ENCODE data around the gene ZFAND2B. TPM values are rescaled to one million over a fixed set of nuclear protein-coding genes. Genes with fewer than 3 reads are reported as not detected.

The ZFAND2B gene
- total RNA-seq, 1 experiment from 2014 or later: 31.4 TPM

DNA sequence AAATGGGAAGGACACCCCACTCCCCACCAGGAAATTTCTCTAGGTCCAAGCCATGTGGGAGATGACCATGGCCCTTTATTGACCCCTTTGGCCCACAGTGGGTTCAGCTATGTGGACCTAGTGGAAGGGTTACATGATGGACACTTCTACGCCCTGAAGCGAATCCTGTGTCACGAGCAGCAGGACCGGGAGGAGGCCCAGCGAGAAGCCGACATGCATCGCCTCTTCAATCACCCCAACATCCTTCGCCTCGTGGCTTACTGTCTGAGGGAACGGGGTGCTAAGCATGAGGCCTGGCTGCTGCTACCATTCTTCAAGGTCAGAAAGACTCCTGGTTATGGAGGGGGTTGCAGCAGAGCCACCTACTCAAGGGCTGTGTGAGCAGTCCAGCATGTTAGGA lies 40.0 kb downstream of the ZFAND2B start:
- H3K36me3 ChIP-seq (ENCODE audit: control insufficient read depth in 1 of 2, insufficient read depth in 2 of 2, low read length in 2 of 2): peaks cover 3 to 5% of the 10 kb centered on the region in 2 experiments; a peak in 2 of 4 replicates
- H3K9me3 ChIP-seq (ENCODE audit: control insufficient read depth in 1 of 2, insufficient read depth in 1 of 2, low read depth in 1 of 2, low read length in 2 of 2): no peaks in the 10 kb centered on the region
- H3K79me2 ChIP-seq (ENCODE audit: insufficient read depth, low read length): peaks cover 17% of the 10 kb centered on the region; the same call in 1 of the 2 replicates
- H3K9ac ChIP-seq (ENCODE audit: low read length): peak overlapping the region; percentile 82; the same call in 1 of the 2 replicates
- no peak overlapping the region for H2AFZ ChIP-seq (ENCODE audit: low read depth, low read length, poor library complexity, severe bottlenecking)
- H3K4me2 ChIP-seq (ENCODE audit: low read length): peak overlapping the region; percentile 87
- no TSS peak for BruUV-seq (replicated peaks)
- no peaks in the 10 kb centered on the region for H4K20me1 ChIP-seq (ENCODE audit: insufficient read depth)
- peaks cover 29 to 44% of the 10 kb centered on the region in 2 experiments for H3K4me1 ChIP-seq (ENCODE audit: control insufficient read depth in 1 of 2, insufficient read depth in 2 of 2, low read length in 2 of 2)
- H3K27me3 ChIP-seq (ENCODE audit: insufficient read depth, low read length): no peaks in the 10 kb centered on the region
- intact Hi-C loops (cut with micrococcal nuclease): no loop called here
- no peak for ATAC-seq
- peak overlapping the region; percentile 80 to 96 for H3K4me3 ChIP-seq (replicated peaks in 1 of 2; ENCODE audit: low read depth in 1 of 2, low read length in 2 of 2)
- POLR2A ChIA-PET: interaction anchor here (2.5 kb wide), 1 partner anchor 18 kb away, joined by 7 read pairs; the partner anchor contains the start of genes ANKZF1 and ATG9A
- DNase-seq (ENCODE audit: low read depth, low spot score): no peak
- TF ChIP-seq ZNF274 (IDR thresholded peaks at IDR 0.05; ENCODE audit: low read depth, low read length): no peak
- no peak for TF ChIP-seq ATF3 (IDR thresholded peaks at IDR 0.05)
- TF ChIP-seq EZH2 (IDR thresholded peaks at IDR 0.05): no peak
- RAD21 ChIA-PET (ENCODE audit: low non-redundant PET in 1 of 2, low total read pairs in 2 of 2, uncharacterized antibody in 2 of 2, unreplicated experiment in 2 of 2): no interaction called here
- CTCF ChIA-PET: interaction anchor here (1.0 to 2.6 kb wide), 3 partner anchors 33 to 349 kb away, joined by 3 to 19 read pairs (median 3); partner anchors contain the start of gene DNAJB2
- H3K27ac ChIP-seq (ENCODE audit: low read depth, low read length): no peak overlapping the region
- H3K9me2 ChIP-seq (ENCODE audit: insufficient read depth): no peaks in the 10 kb centered on the region

- Histone ChIP-seq H3K4me2 (ENCODE audit: low read length) (0 out of 2 replicates have a peak overlapping the region, but pooled peaks have one; percentile 69), H3K27ac (ENCODE audit: low read depth, low read length) (no peak overlapping the region), H3K9ac (ENCODE audit: low read length) (no peak overlapping the region), H4K20me1 (ENCODE audit: insufficient read depth) (no peaks in the 10 kb centered on the region), H3K79me2 (ENCODE audit: insufficient read depth, low read length) (peaks cover 31% of the 10 kb centered on the region; the same call in 1 of the 2 replicates), H3K4me3 (replicated peaks in 1 of 2; ENCODE audit: low read depth in 1 of 2, low read length in 2 of 2) (no peak overlapping the region), H3K9me2 (ENCODE audit: insufficient read depth) (no peaks in the 10 kb centered on the region), H2AFZ (ENCODE audit: low read depth, low read length, poor library complexity, severe bottlenecking) (no peak overlapping the region), H3K9me3 (ENCODE audit: control insufficient read depth in 1 of 2, insufficient read depth in 1 of 2, low read depth in 1 of 2, low read length in 2 of 2) (no peaks in the 10 kb centered on the region), H3K36me3 (ENCODE audit: control insufficient read depth in 1 of 2, insufficient read depth in 2 of 2, low read length in 2 of 2) (peaks cover 3 to 5% of the 10 kb centered on the region in 2 experiments; a peak in 2 of 4 replicates), H3K4me1 (ENCODE audit: control insufficient read depth in 1 of 2, insufficient read depth in 2 of 2, low read length in 2 of 2) (peaks cover 29 to 58% of the 10 kb centered on the region in 2 experiments), H3K27me3 (ENCODE audit: insufficient read depth, low read length) (no peaks in the 10 kb centered on the region)
- POLR2A ChIA-PET: no interaction called here
- CTCF ChIA-PET: interaction anchor here (0.6 to 2.8 kb wide), 5 partner anchors 29 to 140 kb away, joined by 3 to 14 read pairs (median 7); partner anchors contain the start of gene DNPEP
- RAD21 ChIA-PET (ENCODE audit: low non-redundant PET in 1 of 2, low total read pairs in 2 of 2, uncharacterized antibody in 2 of 2, unreplicated experiment in 2 of 2): no interaction called here
- ATAC-seq: no peak
- no TSS peak for BruUV-seq (replicated peaks)
- intact Hi-C loops (cut with micrococcal nuclease): no loop called here
- DNase-seq (ENCODE audit: low read depth, low spot score): no peak
- TF ChIP-seq SP1 (IDR thresholded peaks at IDR 0.05; ENCODE audit: low read depth) (no peak), MAX (IDR thresholded peaks at IDR 0.05) (no peak), EZH2phosphoT487 (IDR thresholded peaks at IDR 0.05; ENCODE audit: borderline replicate concordance) (no peak), ZFX (IDR thresholded peaks at IDR 0.05) (no peak), POLR2A (IDR thresholded peaks at IDR 0.05; ENCODE audit: borderline replicate concordance, extremely low read depth, insufficient read depth, insufficient read length) (no peak), FOSL1 (IDR thresholded peaks at IDR 0.05; ENCODE audit: low read depth) (no peak), ELF1 (IDR thresholded peaks at IDR 0.05; ENCODE audit: borderline replicate concordance, low read depth) (no peak), RAD21 (IDR thresholded peaks at IDR 0.05; ENCODE audit: low read depth) (no peak), POLR2AphosphoS5 (IDR thresholded peaks at IDR 0.05; ENCODE audit: low read depth, low read length) (no peak), ZNF274 (IDR thresholded peaks at IDR 0.05; ENCODE audit: low read depth, low read length) (no peak), JUND (IDR thresholded peaks at IDR 0.05) (no peak), CBX3 (IDR thresholded peaks at IDR 0.05; ENCODE audit: low read depth) (no peak), EGR1 (IDR thresholded peaks at IDR 0.05; ENCODE audit: low read depth) (no peak), YY1 (IDR thresholded peaks at IDR 0.05; ENCODE audit: extremely low read depth, insufficient replicate concordance, low read depth, low read length) (no peak), SRF (IDR thresholded peaks at IDR 0.05; ENCODE audit: low read depth) (no peak)
- TF ChIP-seq, protein P1, sequence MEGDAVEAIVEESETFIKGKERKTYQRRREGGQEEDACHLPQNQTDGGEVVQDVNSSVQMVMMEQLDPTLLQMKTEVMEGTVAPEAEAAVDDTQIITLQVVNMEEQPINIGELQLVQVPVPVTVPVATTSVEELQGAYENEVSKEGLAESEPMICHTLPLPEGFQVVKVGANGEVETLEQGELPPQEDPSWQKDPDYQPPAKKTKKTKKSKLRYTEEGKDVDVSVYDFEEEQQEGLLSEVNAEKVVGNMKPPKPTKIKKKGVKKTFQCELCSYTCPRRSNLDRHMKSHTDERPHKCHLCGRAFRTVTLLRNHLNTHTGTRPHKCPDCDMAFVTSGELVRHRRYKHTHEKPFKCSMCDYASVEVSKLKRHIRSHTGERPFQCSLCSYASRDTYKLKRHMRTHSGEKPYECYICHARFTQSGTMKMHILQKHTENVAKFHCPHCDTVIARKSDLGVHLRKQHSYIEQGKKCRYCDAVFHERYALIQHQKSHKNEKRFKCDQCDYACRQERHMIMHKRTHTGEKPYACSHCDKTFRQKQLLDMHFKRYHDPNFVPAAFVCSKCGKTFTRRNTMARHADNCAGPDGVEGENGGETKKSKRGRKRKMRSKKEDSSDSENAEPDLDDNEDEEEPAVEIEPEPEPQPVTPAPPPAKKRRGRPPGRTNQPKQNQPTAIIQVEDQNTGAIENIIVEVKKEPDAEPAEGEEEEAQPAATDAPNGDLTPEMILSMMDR (IDR thresholded peaks at IDR 0.05 in 2 of 3, conservative IDR thresholded peaks at IDR 0.05 in 1 of 3; ENCODE audit: borderline replicate concordance in 1 of 3, insufficient read depth in 1 of 3, low read depth in 2 of 3, low read length in 2 of 3): no peak
Observed at GRCh38 chr2:219247678-219248642, 41.4 kb downstream of the ZFAND2B start.
